H1 (cell line): ENCODE data around the gene PREB. TPM values are rescaled to one million over a fixed set of nuclear protein-coding genes. Genes with fewer than 3 reads are reported as not detected.

Source experiments
- RAD21 ChIP-seq, 2 experiments: IDR thresholded peaks in 1 of 2; conservative IDR thresholded peaks in 1 of 2; 2 replicates each; pipeline ENCODE4 v1.6.1; 2011; ENCODE audit warnings: low read depth in 2 of 2, low read length in 2 of 2, improper control_type of control experiment in 1 of 2, inconsistent platforms in 1 of 2, mild to moderate bottlenecking in 1 of 2, moderate library complexity in 1 of 2
- polyA plus RNA-seq, 7 experiments: library from polyadenylated mRNA; depleted of rRNA in 3 of 7; stranded (reverse) in 5 of 7; unstranded in 2 of 7; fragments of >200 nt in 5 of 7; fragments of 200-250 nt in 2 of 7; gene quantifications; 1 replicate in 5 of 7; 2 replicates in 1 of 7; 4 replicates in 1 of 7; pipeline versions ENCODE4 v1.2.1 to v1.2.3, GENCODE V29; 2011 to 2013; ENCODE audit warnings: missing spikeins in 2 of 7, mixed read lengths in 2 of 7
- total RNA-seq: library from RNA; stranded (reverse); fragmentation: NEBNext Ultra II Directional; extraction: Animal tissue kit (Norgen Biotek cat#: 25700); gene quantifications from 2 replicates; pipeline ENCODE4 v1.2.1, GENCODE V29; 2021

The PREB gene
- total and polyA plus RNA-seq, 2 of the 8 experiments (the other 6 are each of a cell fraction or from before 2014, with no cell fraction given), result 54.1 to 72.2 TPM

GRCh38 chr2:27136751-27137150, 2.3 kb upstream of the PREB start (continued):
- no peak for TF ChIP-seq RAD21 (IDR thresholded peaks at IDR 0.05 in 1 of 2, conservative IDR thresholded peaks at IDR 0.05 in 1 of 2; ENCODE audit: low read depth in 2 of 2, low read length in 2 of 2)
